Measurements from ENCODE around the gene STX1A. TPM values are rescaled to one million over a fixed set of nuclear protein-coding genes. Genes with fewer than 3 reads are reported as not detected.
"Not testable (repeated sequence)": the region's sequence is repeated elsewhere in the genome, so short reads cannot be mapped to it uniquely, and the experiment has no call there.

STX1A gene
- total RNA-seq, 2 experiments from 2014 or later: 23.7 to 24.1 TPM

DNA sequence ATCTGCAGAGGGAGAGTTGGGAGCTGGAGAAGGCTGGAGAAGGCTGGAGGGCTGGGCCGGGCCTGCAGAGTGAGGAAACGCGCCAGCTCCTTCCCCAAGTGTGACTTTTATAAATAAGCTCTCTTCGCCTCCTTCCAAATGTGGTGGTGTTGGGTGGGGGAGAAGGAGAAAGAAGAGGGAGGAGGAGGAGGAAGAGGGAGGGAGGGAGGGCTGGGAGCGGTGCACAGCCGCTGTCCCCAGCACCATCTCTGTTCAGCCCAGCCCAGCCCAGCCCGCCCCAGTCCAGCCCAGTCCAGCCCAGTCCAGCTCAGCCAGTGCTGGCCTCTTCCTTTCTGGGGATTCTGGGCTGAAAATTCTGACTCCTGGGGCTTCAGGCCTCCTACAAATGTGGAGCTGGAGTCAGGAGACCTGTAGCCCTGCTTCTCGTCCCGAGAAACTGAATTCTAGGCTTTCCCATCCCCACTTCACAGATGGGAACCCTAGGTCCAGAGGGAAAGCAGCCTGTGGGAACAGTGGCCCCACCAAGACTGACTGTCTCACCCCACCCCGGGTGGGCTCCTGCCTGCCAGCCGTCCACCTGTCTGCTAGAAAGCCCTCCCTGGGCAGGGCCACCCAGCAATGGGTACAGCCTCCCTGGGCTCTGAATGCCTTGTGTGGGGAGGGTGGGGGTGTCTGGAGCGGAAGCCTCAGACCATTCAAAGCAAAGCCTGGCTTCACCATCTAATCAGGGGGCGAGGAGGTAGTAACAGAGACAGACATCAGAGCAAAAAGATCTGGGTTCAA is 2.3 kb downstream of the STX1A start:
- intact Hi-C loops (cut with micrococcal nuclease): loop anchor here (5.0 to 10.0 kb wide), 3 partner anchors 70 to 938 kb away; partner anchors contain the start of genes GTF2I and TYW1B
- peak overlapping the region; percentile 77 for H3K4me3 Mint-ChIP-seq

DNA sequence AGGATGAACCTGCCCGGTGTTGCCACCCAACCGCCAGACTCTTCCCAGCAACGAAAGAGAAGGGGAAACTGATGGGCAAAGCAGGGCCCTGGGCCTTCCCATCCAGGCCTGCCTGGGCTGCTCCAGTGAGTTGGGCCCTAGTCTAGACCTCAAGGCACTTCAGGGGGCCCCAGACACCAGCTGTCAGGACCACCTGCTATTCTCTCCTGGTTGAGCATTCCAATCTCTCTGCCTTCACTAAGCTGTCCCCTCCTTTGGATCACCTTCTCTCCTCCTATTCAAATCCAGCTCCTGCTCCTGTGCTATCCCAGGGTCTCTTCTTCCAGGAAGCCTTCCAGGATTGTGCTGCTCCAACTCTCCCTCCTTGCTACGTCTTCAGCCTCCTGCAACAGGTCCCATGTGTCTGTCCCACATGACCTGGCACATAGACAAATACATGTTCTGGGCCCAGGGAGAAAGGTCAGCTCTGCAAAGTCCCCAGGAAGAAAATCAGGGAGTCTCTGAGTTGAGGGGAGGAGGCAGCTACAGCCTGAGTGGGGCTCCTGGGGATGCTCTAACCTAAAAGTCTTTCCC is 3.1 kb downstream of the STX1A start:
- DNase-seq: no peak
- H3K27ac Mint-ChIP-seq: no peak overlapping the region
- CTCF ChIA-PET: interaction anchor here (0.7 to 3.6 kb wide), 6 partner anchors 9 to 108 kb away, joined by 3 to 14 read pairs (median 3); no protein-coding TSS in a partner anchor
- peaks cover 2% of the 10 kb centered on the region for H3K27me3 Mint-ChIP-seq (ENCODE audit: low read depth)
- H3K4me3 Mint-ChIP-seq: no peak overlapping the region
- H3K9me3 Mint-ChIP-seq: no peaks in the 10 kb centered on the region
- peaks cover 33% of the 10 kb centered on the region for H3K4me1 Mint-ChIP-seq (ENCODE audit: low read depth)
- intact Hi-C loops (cut with micrococcal nuclease): loop anchor here (5.0 to 10.0 kb wide), 3 partner anchors 69 to 938 kb away; partner anchors contain the start of genes GTF2I and TYW1B
- no peaks in the 10 kb centered on the region for H3K36me3 Mint-ChIP-seq (ENCODE audit: low read depth)

More for the DNA sequence above, 2.3 kb downstream of the STX1A start:
- no peaks in the 10 kb centered on the region for H3K36me3 Mint-ChIP-seq (ENCODE audit: low read depth)
- peaks cover 2% of the 10 kb centered on the region for H3K27me3 Mint-ChIP-seq (ENCODE audit: low read depth)
- peaks cover 33% of the 10 kb centered on the region for H3K4me1 Mint-ChIP-seq (ENCODE audit: low read depth)
- DNase-seq: no peak
- H3K9me3 Mint-ChIP-seq: no peaks in the 10 kb centered on the region
- CTCF ChIA-PET: interaction anchor here (0.7 to 3.6 kb wide), 6 partner anchors 8 to 118 kb away, joined by 3 to 14 read pairs (median 4); no protein-coding TSS in a partner anchor
- H3K27ac Mint-ChIP-seq: peak overlapping the region; percentile 72

DNA sequence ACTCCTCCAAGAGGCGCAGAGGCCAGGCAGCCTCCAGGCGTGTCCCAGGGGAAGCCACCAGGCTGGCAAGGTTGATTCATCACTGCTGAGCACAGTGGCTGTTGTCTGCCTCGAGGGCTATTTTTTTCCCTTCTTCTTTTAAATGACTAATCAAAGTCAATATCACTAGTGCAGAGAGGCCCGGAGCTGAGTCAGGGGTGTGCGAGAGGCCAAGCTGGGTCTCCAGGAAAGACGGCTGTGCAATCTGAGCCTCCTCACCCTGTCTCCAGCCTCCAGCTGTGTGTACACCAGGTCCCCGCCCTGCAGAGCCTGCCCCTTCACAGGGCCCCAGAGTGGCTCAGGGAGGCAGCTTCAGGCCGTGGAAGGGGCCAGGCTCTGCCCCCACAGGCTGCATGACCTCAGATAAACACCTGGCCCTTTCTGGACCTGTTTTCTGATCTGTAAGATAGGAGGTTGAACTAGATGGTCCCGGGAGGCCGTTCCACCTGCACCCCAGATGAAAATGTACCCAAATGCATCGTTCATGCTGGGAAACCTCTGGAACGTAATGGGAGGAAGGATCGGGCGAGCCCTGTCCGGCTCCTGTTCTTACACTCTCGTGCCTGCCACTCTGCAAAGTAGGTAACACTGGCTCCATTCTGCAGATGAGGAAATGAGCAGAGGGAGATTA is 3.7 kb downstream of the STX1A start:
- H3K27ac Mint-ChIP-seq: peak overlapping the region; percentile 30
- peak; percentile 91 for DNase-seq
- intact Hi-C loops (cut with micrococcal nuclease): loop anchor here (1.0 to 10.0 kb wide), 6 partner anchors 9 to 939 kb away; partner anchors contain the start of genes BUD23, DNAJC30, GTF2I and TYW1B
- no peak overlapping the region for H3K4me3 Mint-ChIP-seq
- H3K4me1 Mint-ChIP-seq (ENCODE audit: low read depth): peaks cover 33% of the 10 kb centered on the region
- H3K36me3 Mint-ChIP-seq (ENCODE audit: low read depth): no peaks in the 10 kb centered on the region
- CTCF ChIA-PET: interaction anchor here (0.7 to 3.6 kb wide), 6 partner anchors 10 to 108 kb away, joined by 3 to 14 read pairs (median 3); no protein-coding TSS in a partner anchor
- H3K9me3 Mint-ChIP-seq: no peaks in the 10 kb centered on the region
- peaks cover 2% of the 10 kb centered on the region for H3K27me3 Mint-ChIP-seq (ENCODE audit: low read depth)

GRCh38 chr7:73713319-73713718 is 6.2 kb downstream of the STX1A start:
- H3K4me3 Mint-ChIP-seq; DNase-seq; H3K36me3 Mint-ChIP-seq (ENCODE audit: low read depth); H3K27me3 Mint-ChIP-seq (ENCODE audit: low read depth); H3K27ac Mint-ChIP-seq; H3K9me3 Mint-ChIP-seq: not testable (repeated sequence)
- H3K4me1 Mint-ChIP-seq (ENCODE audit: low read depth): peaks cover 31% of the 10 kb centered on the region
- CTCF ChIA-PET: interaction anchor here (0.9 to 2.1 kb wide), 4 partner anchors 8 to 21 kb away, joined by 3 to 9 read pairs (median 5); no protein-coding TSS in a partner anchor
- intact Hi-C loops (cut with micrococcal nuclease): loop anchor here (10.0 kb wide), 1 partner anchor 941 kb away; the partner anchor contains the start of gene GTF2I

DNA sequence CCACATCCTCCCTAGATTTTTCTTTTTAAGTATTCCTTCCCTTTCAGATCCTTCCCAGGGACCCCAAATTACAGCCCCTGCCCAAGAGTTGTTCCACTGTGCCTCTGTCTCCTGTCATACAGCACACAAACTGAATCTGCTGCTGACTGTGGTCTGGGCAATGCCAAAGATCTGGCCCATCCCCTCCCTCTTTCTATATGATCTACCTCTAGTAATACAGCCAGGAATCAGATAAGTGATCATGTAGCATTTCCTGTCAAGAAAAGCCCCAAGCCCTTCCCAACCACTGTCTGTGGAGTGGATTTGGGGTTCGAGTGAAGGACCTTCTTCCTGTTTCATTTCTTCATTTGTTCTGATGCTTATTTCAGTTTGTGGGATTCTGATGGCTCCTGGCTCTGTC is 6.7 kb downstream of the STX1A start:
- Mint-ChIP-seq H3K36me3 (ENCODE audit: low read depth) (no peaks in the 10 kb centered on the region), H3K9me3 (no peaks in the 10 kb centered on the region), H3K4me1 (ENCODE audit: low read depth) (peaks cover 25% of the 10 kb centered on the region), H3K4me3 (no peak overlapping the region), H3K27me3 (ENCODE audit: low read depth) (no peaks in the 10 kb centered on the region), H3K27ac (no peak overlapping the region)
- intact Hi-C loops (cut with micrococcal nuclease): loop anchor here (10.0 kb wide), 1 partner anchor 942 kb away; the partner anchor contains the start of gene GTF2I
- CTCF ChIA-PET: interaction anchor here (0.5 to 1.7 kb wide), 4 partner anchors 11 to 78 kb away, joined by 3 to 9 read pairs (median 4); no protein-coding TSS in a partner anchor
- DNase-seq: no peak

DNA sequence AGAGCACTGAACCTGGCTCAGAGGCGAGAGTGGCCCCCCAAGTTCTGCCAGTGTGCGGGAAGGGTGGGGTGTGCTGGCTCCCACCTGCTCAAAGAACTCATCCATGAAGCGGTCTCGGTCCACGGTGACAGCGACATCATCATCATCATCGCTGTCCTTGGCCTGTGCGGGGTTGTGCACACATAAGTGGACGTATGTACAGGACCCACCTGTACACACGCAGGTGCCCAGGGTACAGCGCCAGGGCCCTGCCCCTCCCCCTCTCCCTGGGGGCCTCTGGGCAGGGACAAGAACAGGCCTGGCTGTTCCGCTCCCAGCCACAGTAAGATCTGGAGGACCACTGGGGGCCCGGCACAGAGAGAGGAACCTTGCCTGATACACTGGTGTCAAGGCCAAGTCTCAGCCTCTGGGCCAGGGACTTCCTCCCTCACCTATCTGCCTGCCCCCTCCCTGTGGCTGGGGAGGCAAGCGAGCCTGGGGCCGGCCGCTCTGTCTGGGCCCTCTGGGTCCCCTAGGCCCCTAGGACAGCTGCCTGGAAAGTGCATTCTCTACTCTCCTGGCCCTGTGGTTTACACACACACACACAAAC is 10.4 kb downstream of the STX1A start:
- CTCF ChIA-PET: interaction anchor here (0.6 kb wide), 1 partner anchor 15 kb away, joined by 3 read pairs; no protein-coding TSS in a partner anchor
- peaks cover 1% of the 10 kb centered on the region for H3K36me3 Mint-ChIP-seq (ENCODE audit: low read depth)
- H3K9me3 Mint-ChIP-seq: no peaks in the 10 kb centered on the region
- no peaks in the 10 kb centered on the region for H3K27me3 Mint-ChIP-seq (ENCODE audit: low read depth)
- H3K27ac Mint-ChIP-seq: no peak overlapping the region
- intact Hi-C loops (cut with micrococcal nuclease): no loop called here
- DNase-seq: no peak
- H3K4me1 Mint-ChIP-seq (ENCODE audit: low read depth): peaks cover 16% of the 10 kb centered on the region
- no peak overlapping the region for H3K4me3 Mint-ChIP-seq

DNA sequence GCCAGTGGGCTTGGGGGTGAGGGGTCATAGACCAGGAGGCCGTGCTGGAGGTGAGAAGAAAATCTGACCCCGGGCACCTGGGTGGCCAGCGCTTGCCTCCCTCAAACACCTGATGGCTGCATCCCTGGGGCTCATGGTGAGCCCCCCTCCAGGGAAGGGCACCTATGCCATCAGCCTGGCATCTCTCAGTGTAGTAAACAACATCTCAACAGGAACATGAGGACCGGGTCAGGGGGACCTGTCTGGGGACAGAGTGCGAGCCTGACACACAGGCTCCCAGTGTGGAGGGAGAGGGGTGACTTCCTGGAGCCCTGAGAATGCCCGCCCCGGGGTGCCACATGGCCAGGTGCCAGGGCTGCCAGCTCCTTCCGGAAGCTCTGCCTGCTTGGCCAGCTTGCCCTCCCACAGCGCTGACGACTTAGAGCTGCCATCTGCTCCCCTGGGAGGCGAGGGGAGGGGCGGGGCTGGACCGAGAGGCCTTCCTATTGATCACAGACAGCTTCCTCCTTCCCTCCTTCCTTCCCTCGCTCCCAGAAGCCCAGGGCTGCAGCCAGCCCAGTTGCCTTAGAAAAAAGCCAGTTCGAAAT is 12.3 kb downstream of the STX1A start:
- H3K4me1 Mint-ChIP-seq (ENCODE audit: low read depth): peaks cover 22% of the 10 kb centered on the region
- H3K36me3 Mint-ChIP-seq (ENCODE audit: low read depth): peaks cover 5% of the 10 kb centered on the region
- CTCF ChIA-PET: interaction anchor here (1.9 kb wide), 2 partner anchors 10 to 100 kb away, joined by 7 read pairs; no protein-coding TSS in a partner anchor
- no peaks in the 10 kb centered on the region for H3K27me3 Mint-ChIP-seq (ENCODE audit: low read depth)
- no peak overlapping the region for H3K4me3 Mint-ChIP-seq
- H3K9me3 Mint-ChIP-seq: no peaks in the 10 kb centered on the region
- DNase-seq: peak; percentile 28
- H3K27ac Mint-ChIP-seq: no peak overlapping the region
- intact Hi-C loops (cut with micrococcal nuclease): loop anchor here (2.0 kb wide), 1 partner anchor 24 kb away; the partner anchor contains the start of genes BUD23 and DNAJC30

DNA sequence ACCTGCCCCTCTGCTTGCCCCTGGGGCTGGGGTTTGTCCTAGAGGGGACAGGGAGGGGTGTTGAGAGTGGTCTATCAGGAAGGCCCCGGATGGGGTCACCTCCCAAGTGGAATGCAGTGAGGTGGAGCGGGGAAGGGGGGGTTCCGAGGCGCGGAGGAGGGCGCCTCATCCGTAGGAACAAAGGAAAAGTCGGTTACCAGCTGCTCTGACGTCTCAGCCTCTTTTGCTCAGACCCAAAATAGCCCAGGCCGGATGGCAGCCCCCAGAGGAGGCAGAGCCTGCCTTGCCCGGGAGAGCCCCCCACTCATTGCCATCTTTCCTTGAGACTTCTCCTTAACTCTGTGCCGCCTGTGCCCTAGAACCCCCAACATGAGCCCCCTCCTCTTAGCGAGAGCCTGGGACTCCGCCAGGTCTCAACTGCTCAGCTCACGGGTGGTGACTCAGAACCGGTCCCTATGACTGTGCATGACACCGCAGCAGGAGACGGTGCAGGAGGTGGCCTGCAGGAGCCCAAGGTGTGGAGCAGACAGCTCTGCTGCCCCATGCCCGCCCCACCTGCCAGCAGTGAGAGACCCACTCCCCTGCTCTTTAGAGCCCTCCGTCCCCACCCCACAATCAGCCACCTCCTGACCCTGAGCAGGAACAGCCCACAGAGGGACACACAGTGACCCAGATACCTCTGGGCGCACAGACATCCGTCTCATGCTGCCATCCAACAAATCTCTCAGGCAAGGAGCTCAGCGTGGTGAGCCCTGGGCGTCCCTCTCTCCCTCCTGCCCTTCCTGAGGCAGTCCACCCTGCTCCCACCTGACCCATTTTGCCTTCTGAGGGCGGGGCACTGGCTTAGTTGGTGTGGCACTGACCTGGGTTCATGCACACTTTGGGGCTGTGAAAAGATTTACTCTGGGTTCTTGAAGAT is 13.1 kb downstream of the STX1A start:
- H3K36me3 Mint-ChIP-seq (ENCODE audit: low read depth): peaks cover 10% of the 10 kb centered on the region
- H3K9me3 Mint-ChIP-seq: no peaks in the 10 kb centered on the region
- no peaks in the 10 kb centered on the region for H3K27me3 Mint-ChIP-seq (ENCODE audit: low read depth)
- no peak overlapping the region for H3K4me3 Mint-ChIP-seq
- H3K27ac Mint-ChIP-seq: no peak overlapping the region
- H3K4me1 Mint-ChIP-seq (ENCODE audit: low read depth): peaks cover 22% of the 10 kb centered on the region
- DNase-seq: peak; percentile 67
- CTCF ChIA-PET: interaction anchor here (0.5 to 1.9 kb wide), 5 partner anchors 8 to 176 kb away, joined by 4 to 7 read pairs (median 5); no protein-coding TSS in a partner anchor
- intact Hi-C loops (cut with micrococcal nuclease): loop anchor here (1.0 to 2.0 kb wide), 2 partner anchors 9 to 24 kb away; partner anchors contain the start of genes BUD23 and DNAJC30

DNA sequence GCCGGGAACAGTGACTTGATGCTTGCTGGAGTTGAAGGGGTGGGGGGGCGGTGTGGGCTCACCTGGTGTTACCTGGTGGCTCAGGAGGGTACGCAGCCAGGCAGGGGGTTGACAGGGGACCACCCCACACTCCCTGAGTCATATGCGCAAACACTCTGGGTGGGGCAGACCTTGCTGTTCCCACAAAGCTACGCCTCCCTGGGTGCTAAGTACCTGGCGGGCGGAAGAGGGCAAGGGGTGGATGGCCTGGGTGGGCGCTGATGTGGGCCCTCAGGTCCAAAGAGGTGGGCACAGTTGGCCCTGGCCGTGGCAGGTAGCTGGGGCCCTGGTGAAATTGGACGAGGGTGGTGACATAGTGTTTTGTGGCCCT is 13.9 kb downstream of the STX1A start:
- Mint-ChIP-seq H3K9me3 (no peaks in the 10 kb centered on the region), H3K4me1 (ENCODE audit: low read depth) (peaks cover 22% of the 10 kb centered on the region), H3K27me3 (ENCODE audit: low read depth) (no peaks in the 10 kb centered on the region), H3K27ac (no peak overlapping the region), H3K4me3 (no peak overlapping the region), H3K36me3 (ENCODE audit: low read depth) (peaks cover 10% of the 10 kb centered on the region)
- DNase-seq: no peak
- CTCF ChIA-PET: interaction anchor here (0.5 to 1.9 kb wide), 6 partner anchors 9 to 176 kb away, joined by 3 to 7 read pairs (median 4); partner anchors contain the start of gene VPS37D
- intact Hi-C loops (cut with micrococcal nuclease): no loop called here

- intact Hi-C loops (cut with micrococcal nuclease): no loop called here
These were observed 14.6 kb downstream of the STX1A start for GRCh38 chr7:73704640-73705550.

More at GRCh38 chr7:73704640-73705550, 14.6 kb downstream of the STX1A start:
- peaks cover 14% of the 10 kb centered on the region for H3K36me3 Mint-ChIP-seq (ENCODE audit: low read depth)
- H3K4me1 Mint-ChIP-seq (ENCODE audit: low read depth): peaks cover 22% of the 10 kb centered on the region
- no peak overlapping the region for H3K27ac Mint-ChIP-seq
- CTCF ChIA-PET: interaction anchor here (0.7 to 1.7 kb wide), 4 partner anchors 9 to 40 kb away, joined by 3 to 5 read pairs (median 4); partner anchors contain the start of gene VPS37D
- H3K9me3 Mint-ChIP-seq: no peaks in the 10 kb centered on the region
- H3K4me3 Mint-ChIP-seq: no peak overlapping the region
- DNase-seq: no peak
- no peaks in the 10 kb centered on the region for H3K27me3 Mint-ChIP-seq (ENCODE audit: low read depth)

Measured in activated naive CD4-positive, alpha-beta T cell treated with anti-CD3 and anti-CD28 coated beads for 36 hours (primary cell).